SK-N-MC (cell line): Measurements from ENCODE around the gene UNKL.

Experiments used
- EZH2 ChIP-seq: fragments of 200-600 bp; sonication (generic); IDR thresholded peaks from one replicate; pipeline ENCODE4 v1.6.1; 2017; ENCODE audit warnings: antibody characterized with exemption
- FOXP2 ChIP-seq: optimal IDR thresholded peaks from 2 replicates; pipeline ENCODE3; 2011; ENCODE audit warnings: mild to moderate bottlenecking, moderate library complexity; ENCODE audit not compliant: insufficient read depth; ENCODE audit errors: extremely low read length, control extremely low read depth
- POLR2AphosphoS5 ChIP-seq: IDR thresholded peaks from 2 replicates; pipeline ENCODE4 v1.6.1; 2012; ENCODE audit warnings: mild to moderate bottlenecking, low read depth, low read length, borderline replicate concordance

DNA sequence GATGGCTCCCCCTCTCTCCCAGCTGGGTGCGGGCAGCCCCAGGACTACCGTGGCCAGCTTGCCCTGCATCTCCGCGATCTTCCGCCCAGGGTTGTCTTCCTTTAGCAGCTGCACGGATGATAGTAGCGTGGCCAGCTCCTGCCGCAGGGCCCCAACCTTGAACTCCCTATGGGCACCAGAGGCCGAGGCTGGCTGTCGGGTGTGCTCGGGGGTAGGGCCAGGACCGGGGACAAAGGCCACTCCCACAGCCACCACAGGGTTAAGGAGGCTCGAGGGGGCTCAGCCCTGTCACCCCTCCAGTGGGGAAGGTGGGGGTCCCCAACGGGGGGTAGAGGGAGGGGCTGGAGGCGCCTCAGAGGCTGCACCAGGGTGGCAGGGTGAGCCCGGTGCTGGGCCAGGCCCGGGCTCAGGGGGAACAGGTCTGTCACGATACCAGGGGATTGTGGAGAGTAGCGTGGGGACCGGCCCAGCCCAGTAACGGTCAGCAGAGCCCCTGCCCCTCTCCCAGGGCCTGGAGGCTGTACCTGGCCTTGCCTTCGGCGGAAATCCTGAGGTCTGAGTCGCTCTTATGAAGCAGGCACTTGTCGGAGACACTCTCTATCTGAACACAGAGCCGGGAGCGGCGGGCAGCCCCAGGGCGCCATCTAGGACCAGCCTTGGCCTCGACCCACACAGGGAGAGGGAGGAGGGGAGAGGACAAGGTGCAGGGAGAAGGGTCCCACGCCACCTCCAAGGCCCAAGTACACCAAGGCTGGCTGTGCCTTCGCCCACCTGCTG lies 21.6 kb upstream of the UNKL start:
- TF ChIP-seq POLR2AphosphoS5 (no peak), EZH2 (no peak), FOXP2 (no peak)
